Tibial nerve (tissue), 4 donors: ENCODE results near the gene DENND10.
"Not testable (repeated sequence)": the region's sequence is repeated elsewhere in the genome, so short reads cannot be mapped to it uniquely, and the experiment has no call there.

Source experiments
- EP300 ChIP-seq, 2 donors: sonication (generic); formaldehyde crosslinking; IDR thresholded peaks; one replicate each; pipeline ENCODE4 v1.6.1; 2017; ENCODE audit warnings: antibody characterized with exemption in 2 of 2, mild to moderate bottlenecking in 1 of 2
- POLR2A ChIP-seq, 2 donors: fragments of 450-650 bp; IDR thresholded peaks; one replicate each; pipeline ENCODE4 v1.6.1; 2017; ENCODE audit warnings: antibody characterized with exemption in 2 of 2, mild to moderate bottlenecking in 2 of 2, moderate library complexity in 2 of 2
- TF ChIP-seq, protein P1 (sequence below), 5 experiments: fragments of 200-600 bp in 3 of 5; fragments of 450-650 bp in 2 of 5; sonication (generic) in 3 of 5; IDR thresholded peaks; one replicate each; pipeline ENCODE4 v1.5.1; 2016 to 2019; ENCODE audit warnings: antibody characterized with exemption in 5 of 5, mild to moderate bottlenecking in 3 of 5, moderate library complexity in 2 of 5

DNA sequence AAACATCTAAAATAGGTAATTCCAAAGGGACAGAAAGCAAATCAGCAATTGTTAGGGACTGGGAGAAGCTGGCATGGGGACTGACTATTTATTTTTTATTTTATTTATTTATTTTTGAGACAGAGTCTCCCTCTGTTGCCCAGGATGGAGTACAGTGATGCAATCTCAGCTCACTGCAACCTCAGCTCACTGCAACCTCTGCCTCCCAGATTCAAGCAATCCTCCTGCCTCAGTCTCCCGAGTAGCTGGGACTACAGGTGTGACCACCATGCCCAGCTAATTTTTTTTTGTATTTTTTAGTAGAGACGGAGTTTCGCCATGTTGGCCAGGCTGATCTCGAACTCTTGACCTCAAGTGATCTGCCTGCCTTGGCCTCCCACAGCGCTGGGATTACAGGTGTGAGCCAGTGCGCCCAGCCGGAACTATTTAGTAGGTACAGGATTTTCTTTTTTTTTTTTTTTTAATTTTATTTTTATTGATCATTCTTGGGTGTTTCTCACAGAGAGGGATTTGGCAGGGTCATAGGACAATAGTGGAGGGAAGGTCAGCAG is 77.0 kb downstream of the DENND10 start:
- TF ChIP-seq, protein P1, sequence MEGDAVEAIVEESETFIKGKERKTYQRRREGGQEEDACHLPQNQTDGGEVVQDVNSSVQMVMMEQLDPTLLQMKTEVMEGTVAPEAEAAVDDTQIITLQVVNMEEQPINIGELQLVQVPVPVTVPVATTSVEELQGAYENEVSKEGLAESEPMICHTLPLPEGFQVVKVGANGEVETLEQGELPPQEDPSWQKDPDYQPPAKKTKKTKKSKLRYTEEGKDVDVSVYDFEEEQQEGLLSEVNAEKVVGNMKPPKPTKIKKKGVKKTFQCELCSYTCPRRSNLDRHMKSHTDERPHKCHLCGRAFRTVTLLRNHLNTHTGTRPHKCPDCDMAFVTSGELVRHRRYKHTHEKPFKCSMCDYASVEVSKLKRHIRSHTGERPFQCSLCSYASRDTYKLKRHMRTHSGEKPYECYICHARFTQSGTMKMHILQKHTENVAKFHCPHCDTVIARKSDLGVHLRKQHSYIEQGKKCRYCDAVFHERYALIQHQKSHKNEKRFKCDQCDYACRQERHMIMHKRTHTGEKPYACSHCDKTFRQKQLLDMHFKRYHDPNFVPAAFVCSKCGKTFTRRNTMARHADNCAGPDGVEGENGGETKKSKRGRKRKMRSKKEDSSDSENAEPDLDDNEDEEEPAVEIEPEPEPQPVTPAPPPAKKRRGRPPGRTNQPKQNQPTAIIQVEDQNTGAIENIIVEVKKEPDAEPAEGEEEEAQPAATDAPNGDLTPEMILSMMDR (IDR thresholded peaks at IDR 0.05): not testable (repeated sequence)
- not testable (repeated sequence) for TF ChIP-seq EP300, POLR2A (IDR thresholded peaks at IDR 0.05)
